ENCODE results near the gene JAKMIP1. TPM values are rescaled to one million over a fixed set of nuclear protein-coding genes. Genes with fewer than 3 reads are reported as not detected.

Gene JAKMIP1
- total RNA-seq, 1 experiment from 2014 or later = not detected

- Histone ChIP-seq H3K27me3 (ENCODE audit: insufficient read depth, low read length) (peaks cover 33% of the 10 kb centered on the region), H4K20me1 (ENCODE audit: insufficient read depth) (no peaks in the 10 kb centered on the region), H3K9me2 (ENCODE audit: insufficient read depth) (no peaks in the 10 kb centered on the region), H3K9me3 (ENCODE audit: control insufficient read depth in 1 of 2, insufficient read depth in 1 of 2, low read depth in 1 of 2, low read length in 2 of 2) (no peaks in the 10 kb centered on the region), H3K4me1 (ENCODE audit: control insufficient read depth in 1 of 2, insufficient read depth in 2 of 2, low read length in 2 of 2) (no peaks in the 10 kb centered on the region), H3K27ac (ENCODE audit: low read depth, low read length) (no peak overlapping the region), H3K36me3 (ENCODE audit: control insufficient read depth in 1 of 2, insufficient read depth in 2 of 2, low read length in 2 of 2) (no peaks in the 10 kb centered on the region), H3K9ac (ENCODE audit: low read length) (no peak overlapping the region), H3K4me3 (replicated peaks in 1 of 2; ENCODE audit: low read depth in 1 of 2, low read length in 2 of 2) (no peak overlapping the region), H2AFZ (ENCODE audit: low read depth, low read length, poor library complexity, severe bottlenecking) (no peak overlapping the region), H3K4me2 (ENCODE audit: low read length) (no peak overlapping the region), H3K79me2 (ENCODE audit: insufficient read depth, low read length) (no peaks in the 10 kb centered on the region)
- no TSS peak for BruUV-seq (replicated peaks)
- ChIA-PET POLR2A (no interaction called here), RAD21 (ENCODE audit: low non-redundant PET in 1 of 2, low total read pairs in 2 of 2, uncharacterized antibody in 2 of 2, unreplicated experiment in 2 of 2) (no interaction called here), CTCF (interaction anchor here (1.6 kb wide), 1 partner anchor 22 kb away, joined by 3 read pairs; no protein-coding TSS in a partner anchor)
- DNase-seq (ENCODE audit: low read depth, low spot score) (no peak), ATAC-seq (no peak)
- TF ChIP-seq SP1 (IDR thresholded peaks at IDR 0.05; ENCODE audit: low read depth) = no peak
- peak in 1 of 3 experiments; percentile 13; a peak in 1 of 6 replicates for TF ChIP-seq CTCF (IDR thresholded peaks at IDR 0.05 in 2 of 3, conservative IDR thresholded peaks at IDR 0.05 in 1 of 3; ENCODE audit: borderline replicate concordance in 1 of 3, insufficient read depth in 1 of 3, low read depth in 2 of 3, low read length in 2 of 3)
- TF ChIP-seq REST (IDR thresholded peaks at IDR 0.05; ENCODE audit: low read depth) = no peak
- intact Hi-C loops (cut with micrococcal nuclease) = no loop called here
These were observed 223.9 kb downstream of the JAKMIP1 start for GRCh38 chr4:5976431-5976830.

Other genes starting within 250 kb of the JAKMIP1 start
- not detected for gene C4orf50, start 182.1 kb downstream of the JAKMIP1 start, total RNA-seq (2021; ENCODE audit: unreplicated experiment)
- gene WFS1, start 69.3 kb upstream of the JAKMIP1 start, total RNA-seq (2021; ENCODE audit: unreplicated experiment) = 21.5 TPM